NCI-H2196 treated with DMSO at 0.1 percent for 48 hours (cell line): ENCODE measurements around the gene EPGN.

ENCODE experiments used
- DNase-seq: peaks from one replicate; lab custom pipeline; 2025; ENCODE audit not compliant: unreplicated experiment; lab: John Stamatoyannopoulos, UW

EPGN gene, protein sequence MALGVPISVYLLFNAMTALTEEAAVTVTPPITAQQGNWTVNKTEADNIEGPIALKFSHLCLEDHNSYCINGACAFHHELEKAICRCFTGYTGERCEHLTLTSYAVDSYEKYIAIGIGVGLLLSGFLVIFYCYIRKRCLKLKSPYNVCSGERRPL

GRCh38 chr4:74308215-74308614, at the start of gene EPGN:
Gene EPGN, plus strand, starts transcription at chr4:74308470. Its CDS starts 64 bp downstream, at chr4:74308534.
- no peak for DNase-seq

- no peak for DNase-seq
Measured at GRCh38 chr4:74258963-74259362, 49.3 kb upstream of the EPGN start.

GRCh38 chr4:74260036-74260435, 48.2 kb upstream of the EPGN start:
- DNase-seq, result no peak

DNA sequence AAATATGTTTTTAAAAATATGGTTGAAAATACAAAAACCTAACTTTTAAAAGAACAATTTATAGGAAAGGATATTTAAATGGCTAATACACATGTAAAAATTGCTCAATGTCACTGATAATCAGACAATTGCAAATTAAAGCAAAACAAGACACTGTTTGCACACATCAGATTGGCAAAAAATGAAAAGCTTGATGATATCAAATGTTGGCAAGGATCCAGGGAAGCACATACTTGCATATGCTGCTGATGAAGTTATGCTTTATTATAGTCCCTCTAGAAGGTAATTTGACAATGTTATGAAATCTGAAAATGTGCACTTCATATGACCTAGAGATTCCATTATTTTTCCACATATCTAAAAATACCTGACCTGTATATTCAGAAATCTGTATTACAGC, 45.7 kb upstream of the EPGN start:
- no peak for DNase-seq

DNA sequence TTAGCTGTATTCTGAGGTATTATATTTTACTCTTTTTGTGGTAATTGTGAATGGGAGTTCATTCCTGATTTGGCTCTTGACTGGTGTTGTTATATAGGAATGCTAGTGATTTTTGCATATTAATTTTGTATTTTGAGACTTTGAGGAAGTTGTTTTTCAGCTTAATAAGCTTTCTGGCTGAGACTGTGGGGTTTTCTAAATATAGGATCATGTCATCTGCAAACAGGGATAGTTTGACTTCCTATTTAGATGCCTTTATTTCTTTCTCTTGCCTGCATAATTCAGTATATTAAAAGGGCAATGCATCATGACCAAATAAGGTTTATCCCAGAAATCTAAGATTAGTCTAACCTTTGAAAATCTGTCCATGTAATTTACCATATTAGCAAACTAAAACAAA, 44.7 kb upstream of the EPGN start:
- no peak for DNase-seq

DNA sequence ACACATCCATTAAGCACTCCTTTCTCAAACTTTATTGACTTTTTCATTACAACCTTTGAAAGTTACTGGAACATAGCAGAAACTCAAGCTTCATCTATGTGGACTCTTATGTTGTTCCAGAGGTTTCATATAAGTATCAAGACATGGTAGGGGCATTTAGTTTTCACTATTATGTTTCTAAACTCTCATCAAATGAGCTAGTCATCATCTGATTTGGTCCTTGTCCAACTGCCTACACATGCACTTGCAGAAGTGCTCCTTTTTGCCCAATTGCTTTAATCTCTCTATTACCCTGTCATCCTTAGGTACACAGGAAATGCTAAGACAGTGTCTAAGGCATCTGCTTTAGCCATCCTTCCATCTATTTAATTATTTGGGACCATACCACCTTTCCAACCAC, 42.2 kb upstream of the EPGN start:
- DNase-seq, result no peak

DNA sequence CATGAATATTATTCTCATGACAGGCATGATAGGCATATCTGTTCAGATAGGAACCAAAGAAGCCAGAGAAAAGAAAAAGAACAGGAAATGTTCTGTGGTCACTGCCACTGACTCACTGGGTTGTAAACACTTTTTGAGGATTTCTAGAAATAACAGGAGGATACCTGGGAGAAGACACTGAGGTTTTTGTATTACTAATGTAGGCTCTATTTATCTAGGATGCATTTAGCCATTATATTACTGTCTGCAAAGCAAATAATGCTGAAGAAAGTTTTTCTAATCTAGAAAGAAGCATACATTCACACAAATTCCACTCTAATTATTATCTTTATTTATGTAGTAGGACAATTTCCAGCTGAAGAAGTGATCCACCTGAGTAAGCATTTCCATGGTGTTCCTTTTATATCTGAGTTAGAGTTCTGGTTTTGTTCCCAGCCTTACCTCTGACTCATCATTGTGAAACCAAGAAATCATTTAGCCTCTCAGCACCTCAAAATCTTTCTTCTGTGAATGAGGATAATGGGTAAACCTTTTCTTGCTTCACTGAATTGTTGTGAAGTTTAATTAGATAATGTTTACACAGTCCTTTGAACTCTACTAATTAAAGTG, 40.2 kb upstream of the EPGN start:
- no peak for DNase-seq

- DNase-seq, result no peak
Measured at GRCh38 chr4:74268643-74269042, 39.6 kb upstream of the EPGN start.

DNA sequence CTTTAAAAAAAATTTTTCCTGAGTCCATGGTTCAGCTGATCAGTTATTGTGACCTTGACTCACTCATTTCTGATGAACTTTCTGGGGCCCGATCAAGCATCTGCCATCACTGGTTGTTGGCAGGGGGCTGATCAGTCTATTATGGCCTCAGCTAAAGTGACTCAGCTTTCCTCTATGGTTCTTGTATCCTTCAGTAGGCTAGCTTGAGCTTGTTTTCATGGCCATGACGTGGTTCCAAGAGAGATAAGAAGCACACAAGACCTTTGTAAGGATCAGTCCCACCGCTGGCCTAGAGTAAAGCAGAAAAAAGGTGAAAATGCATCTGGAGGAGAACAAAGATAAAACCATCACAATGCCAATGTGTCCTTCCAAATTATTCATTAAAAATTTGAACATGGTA, 29.8 kb upstream of the EPGN start:
- DNase-seq, result no peak

GRCh38 chr4:74279716-74280115, 28.6 kb upstream of the EPGN start:
- no peak for DNase-seq

DNA sequence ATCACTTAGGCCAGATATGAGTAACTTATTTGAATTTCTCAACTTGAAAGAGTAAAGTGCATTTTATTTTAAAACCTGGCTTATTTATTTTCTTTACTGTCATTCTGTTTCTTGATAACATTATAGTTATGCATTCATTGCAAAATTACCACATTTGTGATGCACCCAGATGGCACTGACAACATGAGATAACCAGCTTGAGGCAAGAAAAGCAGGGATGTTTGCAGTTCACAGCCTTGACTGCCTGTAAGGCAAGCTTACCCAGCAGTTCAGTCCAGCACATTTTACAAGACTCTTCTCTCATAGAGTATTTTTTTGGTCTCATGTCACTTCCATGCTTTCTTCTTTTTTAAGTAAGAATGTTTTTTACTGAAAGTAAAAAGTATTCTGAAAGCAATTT, 25.3 kb upstream of the EPGN start:
- no peak for DNase-seq

- DNase-seq, result no peak
Measured at GRCh38 chr4:74283614-74284013, 24.7 kb upstream of the EPGN start.

DNA sequence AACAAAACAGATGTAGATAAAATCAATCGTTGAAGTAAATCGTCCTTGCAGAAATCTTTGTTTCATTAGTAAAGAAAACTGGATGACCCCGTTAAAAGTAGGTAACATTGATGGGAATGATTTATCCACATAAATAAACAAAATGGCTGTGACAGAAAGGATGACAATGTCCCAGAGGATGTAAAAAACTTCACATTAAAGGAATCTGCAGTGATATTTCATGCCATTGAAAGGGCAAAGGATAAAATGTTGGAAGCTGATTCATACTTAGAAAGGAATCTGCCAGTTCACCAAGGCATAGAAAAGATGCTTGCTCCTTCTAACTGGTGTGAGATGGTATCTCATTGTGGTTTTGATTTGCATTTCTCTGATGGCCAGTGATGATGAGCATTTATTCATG, 24.2 kb upstream of the EPGN start:
- DNase-seq, result no peak

GRCh38 chr4:74287164-74287563, 21.1 kb upstream of the EPGN start:
- no peak for DNase-seq

DNA sequence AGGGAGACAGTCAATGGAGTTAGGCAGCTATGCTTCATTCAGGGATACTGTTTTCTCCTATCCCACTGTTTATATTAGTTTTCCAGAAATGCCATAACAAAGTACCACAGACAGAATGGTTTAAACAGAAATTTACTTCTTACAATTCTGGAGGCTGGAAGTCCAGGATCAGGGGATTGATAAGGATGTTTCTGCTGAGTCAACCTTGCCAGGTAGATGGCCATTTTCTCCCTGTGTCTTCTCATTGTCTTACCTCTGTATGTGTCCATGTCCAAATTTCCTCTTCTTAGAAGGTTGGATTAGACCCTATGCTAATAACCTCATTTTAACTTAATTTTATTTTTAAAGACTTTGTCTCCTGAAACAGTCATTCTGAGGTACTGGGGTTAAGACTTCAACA, 20.5 kb upstream of the EPGN start:
- no peak for DNase-seq

GRCh38 chr4:74291471-74291870, 16.8 kb upstream of the EPGN start:
- no peak for DNase-seq

GRCh38 chr4:74292111-74292870, 16.0 kb upstream of the EPGN start:
- no peak for DNase-seq

- DNase-seq, result no peak
Measured at GRCh38 chr4:74293558-74293957, 14.7 kb upstream of the EPGN start.

- no peak for DNase-seq
Measured at GRCh38 chr4:74294681-74295080, 13.6 kb upstream of the EPGN start.

DNA sequence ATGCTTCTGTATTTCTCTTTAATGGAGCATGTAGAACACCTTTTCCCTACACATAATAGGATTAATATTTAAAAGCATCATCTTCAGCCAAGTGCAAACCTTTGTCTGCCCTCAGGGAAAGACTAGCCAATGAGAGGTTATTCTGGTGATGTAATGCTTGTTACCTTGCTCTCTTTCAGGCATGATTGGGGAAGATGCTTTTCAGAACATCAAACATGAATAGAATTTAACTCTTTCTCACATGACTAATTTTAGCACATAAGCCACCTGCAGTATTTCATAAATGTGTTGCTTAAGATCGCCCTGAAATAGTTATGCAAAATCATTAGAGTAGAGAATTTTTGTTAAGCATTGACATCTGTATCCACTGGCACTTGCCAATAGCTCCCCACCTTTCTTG, 10.7 kb upstream of the EPGN start:
- no peak for DNase-seq

- no peak for DNase-seq
Measured at GRCh38 chr4:74304095-74304625, 4.1 kb upstream of the EPGN start.

GRCh38 chr4:74305000-74305399, 3.3 kb upstream of the EPGN start:
- no peak for DNase-seq
